Measurements from ENCODE around the gene MTFR1L. TPM values are rescaled to one million over a fixed set of nuclear protein-coding genes. Genes with fewer than 3 reads are reported as not detected.

MTFR1L gene
- total RNA-seq, 1 experiment from 2014 or later: 32.5 TPM

DNA sequence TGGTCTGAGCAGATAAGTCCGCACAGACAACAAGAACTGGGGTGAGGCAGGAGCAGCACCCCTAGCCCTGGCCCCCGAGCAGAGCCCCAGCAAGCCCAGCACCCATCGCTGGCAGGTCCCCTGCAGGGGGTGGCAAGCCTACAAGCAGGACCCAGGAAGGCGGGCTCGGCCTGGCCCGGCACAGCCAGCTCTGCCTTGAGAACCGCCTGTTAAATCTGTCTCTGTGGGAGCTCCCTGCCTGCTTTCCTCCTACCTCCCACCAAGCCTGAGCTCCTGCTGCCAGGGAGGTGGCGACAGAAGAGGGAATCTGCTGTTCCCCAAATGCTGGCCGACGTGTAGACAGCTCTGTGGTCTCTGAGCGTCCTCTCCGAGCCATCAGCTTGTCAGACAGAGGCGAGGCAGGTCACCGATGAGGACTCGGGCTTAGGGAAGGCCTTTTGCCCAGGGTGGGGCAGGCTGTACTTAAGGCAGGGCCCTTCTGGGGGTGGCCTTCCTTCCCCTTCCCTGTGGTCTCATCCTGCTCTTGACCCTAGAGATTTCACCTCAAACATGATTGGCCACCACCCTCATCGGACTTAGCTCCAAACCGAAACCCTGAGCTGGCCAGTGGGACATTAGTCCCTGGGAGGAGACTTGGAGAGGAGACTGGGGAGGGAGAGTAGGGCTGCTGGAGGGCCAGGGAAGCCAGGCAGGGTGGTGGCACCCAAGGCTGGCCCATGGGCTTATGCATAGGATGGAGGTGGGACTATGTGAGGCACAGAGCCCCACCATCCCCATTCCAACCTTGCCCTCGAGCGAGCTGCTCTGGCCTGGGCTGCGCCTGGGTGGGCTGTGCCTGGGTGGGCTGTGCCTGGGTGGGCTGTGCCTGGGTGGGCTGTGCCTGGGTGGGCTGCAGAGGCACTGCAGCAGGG, 12.0 kb upstream of the MTFR1L start:
- Mint-ChIP-seq H3K27me3 (ENCODE audit: low read depth) (no peaks in the 10 kb centered on the region), H3K9me3 (no peaks in the 10 kb centered on the region), H3K4me1 (peaks cover 10 to 19% of the 10 kb centered on the region in 2 experiments), H3K36me3 (ENCODE audit: insufficient read depth in 1 of 3, low read depth in 3 of 3) (peaks cover 14 to 49% (median 30%) of the 10 kb centered on the region in 3 experiments; a peak in 6 of 7 replicates), H3K27ac (no peak overlapping the region), H3K4me3 (no peak overlapping the region)
- TF ChIP-seq, protein P1, sequence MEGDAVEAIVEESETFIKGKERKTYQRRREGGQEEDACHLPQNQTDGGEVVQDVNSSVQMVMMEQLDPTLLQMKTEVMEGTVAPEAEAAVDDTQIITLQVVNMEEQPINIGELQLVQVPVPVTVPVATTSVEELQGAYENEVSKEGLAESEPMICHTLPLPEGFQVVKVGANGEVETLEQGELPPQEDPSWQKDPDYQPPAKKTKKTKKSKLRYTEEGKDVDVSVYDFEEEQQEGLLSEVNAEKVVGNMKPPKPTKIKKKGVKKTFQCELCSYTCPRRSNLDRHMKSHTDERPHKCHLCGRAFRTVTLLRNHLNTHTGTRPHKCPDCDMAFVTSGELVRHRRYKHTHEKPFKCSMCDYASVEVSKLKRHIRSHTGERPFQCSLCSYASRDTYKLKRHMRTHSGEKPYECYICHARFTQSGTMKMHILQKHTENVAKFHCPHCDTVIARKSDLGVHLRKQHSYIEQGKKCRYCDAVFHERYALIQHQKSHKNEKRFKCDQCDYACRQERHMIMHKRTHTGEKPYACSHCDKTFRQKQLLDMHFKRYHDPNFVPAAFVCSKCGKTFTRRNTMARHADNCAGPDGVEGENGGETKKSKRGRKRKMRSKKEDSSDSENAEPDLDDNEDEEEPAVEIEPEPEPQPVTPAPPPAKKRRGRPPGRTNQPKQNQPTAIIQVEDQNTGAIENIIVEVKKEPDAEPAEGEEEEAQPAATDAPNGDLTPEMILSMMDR (conservative IDR thresholded peaks at IDR 0.05): no peak
- H3K23me2 ChIP-seq (ENCODE audit: insufficient read length, low read depth, low read length, poor library complexity, severe bottlenecking): no peaks in the 10 kb centered on the region
- H2AFZ ChIP-seq (ENCODE audit: low read length): no peak overlapping the region
- H4K91ac ChIP-seq (ENCODE audit: insufficient read length, low read depth, low read length): no peak overlapping the region
- H3K9me3 ChIP-seq (ENCODE audit: control insufficient read depth, low read depth, low read length): no peaks in the 10 kb centered on the region
- WGBS (ENCODE audit: extremely low coverage, insufficient read length, low lambda C conversion rate): no CpG with 5 or more reads among the region's 20 CpGs
- no peaks in the 10 kb centered on the region for H4K20me1 ChIP-seq (ENCODE audit: control insufficient read depth, insufficient read depth, insufficient read length)
- H3T11ph ChIP-seq (ENCODE audit: low read length): no peak overlapping the region
- H3K4me2 ChIP-seq (ENCODE audit: insufficient read depth, insufficient read length, low read length): no peak overlapping the region
- no peak overlapping the region for H3K9ac ChIP-seq (ENCODE audit: extremely low read depth, insufficient read length, low read length)
- H2BK120ac ChIP-seq (ENCODE audit: low read depth, low read length, poor library complexity, severe bottlenecking): no peak overlapping the region
- H3K4me1 ChIP-seq (ENCODE audit: insufficient read depth, low read length): no peaks in the 10 kb centered on the region
- no peaks in the 10 kb centered on the region for H3K27me3 ChIP-seq (ENCODE audit: insufficient read depth, low read length)
- no peak overlapping the region for H2BK15ac ChIP-seq (ENCODE audit: low read depth, low read length)
- H3K79me2 ChIP-seq (ENCODE audit: insufficient read depth, low read length): no peaks in the 10 kb centered on the region
- H4K8ac ChIP-seq (replicated peaks; ENCODE audit: insufficient read length, low read depth, low read length): no peak overlapping the region
- H2AK5ac ChIP-seq (ENCODE audit: insufficient read length, low read length): no peak overlapping the region
- no peak overlapping the region for H3K27ac ChIP-seq (ENCODE audit: insufficient read length, low read depth, low read length)
- H2BK5ac ChIP-seq (ENCODE audit: insufficient read length, low read length): no peak overlapping the region
- H3K23ac ChIP-seq (ENCODE audit: insufficient read length, low read depth, low read length): no peak overlapping the region
- no peak overlapping the region for H2BK20ac ChIP-seq (ENCODE audit: low read depth, low read length, poor library complexity, severe bottlenecking)
- H3K56ac ChIP-seq (ENCODE audit: insufficient read length, low read depth, low read length): no peak overlapping the region
- H3K14ac ChIP-seq (ENCODE audit: insufficient read depth, low read length): no peak overlapping the region
- no peak overlapping the region for H3K4ac ChIP-seq (ENCODE audit: low read depth, low read length)
- no peak overlapping the region for H3K18ac ChIP-seq (ENCODE audit: insufficient read length, low read depth, low read length)
- H4K5ac ChIP-seq (ENCODE audit: insufficient read length, low read depth, low read length): no peak overlapping the region
- no peak overlapping the region for H2BK12ac ChIP-seq (ENCODE audit: insufficient read length, low read depth, low read length)
- no peaks in the 10 kb centered on the region for H3K79me1 ChIP-seq (ENCODE audit: insufficient read depth, low read depth, low read length, poor library complexity, severe bottlenecking)
- no peak for DNase-seq
